SK-N-MC (cell line): Measurements from ENCODE around the gene BHLHE23.

Experiments used
- EZH2 ChIP-seq: fragments of 200-600 bp; sonication (generic); IDR thresholded peaks from one replicate; pipeline ENCODE4 v1.6.1; 2017; ENCODE audit warnings: antibody characterized with exemption
- FOXP2 ChIP-seq: optimal IDR thresholded peaks from 2 replicates; pipeline ENCODE3; 2011; ENCODE audit warnings: mild to moderate bottlenecking, moderate library complexity; ENCODE audit not compliant: insufficient read depth; ENCODE audit errors: extremely low read length, control extremely low read depth
- POLR2AphosphoS5 ChIP-seq: IDR thresholded peaks from 2 replicates; pipeline ENCODE4 v1.6.1; 2012; ENCODE audit warnings: mild to moderate bottlenecking, low read depth, low read length, borderline replicate concordance

- TF ChIP-seq POLR2AphosphoS5 (no peak), EZH2 (no peak), FOXP2 (no peak)
Observed at GRCh38 chr20:63005365-63005861, 1.4 kb downstream of the BHLHE23 start.
